GM21576 (cell line): Measurements from ENCODE around the gene ZNF860.

ENCODE experiments used
- ATAC-seq: cut with Tn5 transposase; IDR thresholded peaks from one replicate; pipeline ENCODE4 v1.9.1; 2021; ENCODE audit warnings: mild to moderate bottlenecking, moderate library complexity; ENCODE audit not compliant: unreplicated experiment

Gene ZNF860

DNA sequence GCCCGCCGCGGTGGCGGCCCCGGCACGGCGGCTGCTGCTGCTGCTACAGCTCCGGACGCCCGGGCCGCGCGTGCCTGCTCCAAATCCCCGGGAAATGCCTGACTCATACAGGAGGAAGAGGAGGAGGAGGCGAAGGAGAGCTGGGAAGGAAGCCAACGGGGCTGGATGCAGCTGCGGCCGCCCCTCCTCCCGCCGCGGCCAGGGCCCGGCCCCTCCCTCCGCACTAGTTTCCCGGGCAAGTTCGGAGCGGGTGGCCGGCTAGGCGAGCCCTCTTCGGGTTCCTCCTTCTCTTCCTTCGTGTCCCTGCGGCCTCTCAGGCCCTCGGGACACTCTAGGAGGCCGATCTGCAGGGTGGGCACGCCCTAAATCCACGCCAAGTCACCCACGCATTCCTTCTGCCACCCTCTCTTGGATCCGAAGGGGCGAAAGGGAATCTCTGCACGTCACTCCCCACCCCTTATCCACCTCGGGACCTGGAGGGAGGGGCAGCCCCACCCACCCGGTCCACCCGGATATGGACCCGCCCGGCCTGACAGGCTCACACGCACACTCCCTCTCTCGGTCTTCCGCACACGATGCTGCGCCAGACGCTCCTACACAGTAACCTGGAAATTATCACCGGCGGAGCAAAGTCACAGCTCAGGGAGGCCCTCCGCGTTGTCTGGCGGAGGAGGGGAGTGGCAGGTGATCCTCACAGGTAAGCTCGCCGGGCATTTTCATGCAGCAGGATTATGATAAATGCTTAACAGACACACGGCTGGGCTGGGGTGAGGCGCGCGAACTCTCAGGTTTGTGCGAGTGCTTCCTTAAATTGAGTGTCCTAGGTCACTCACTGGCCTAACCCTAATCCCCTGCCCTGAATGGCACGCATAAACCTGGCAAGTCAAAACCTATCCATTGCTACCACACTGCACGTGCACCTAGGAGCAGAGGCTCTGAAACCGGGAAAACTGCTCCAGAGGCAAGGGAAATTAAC, at the start of gene ZNF860, which contains the start of gene OSBPL10:
TSS of gene ZNF860 (plus strand) at position 545 of the 976 bp plus-strand sequence. CDS start 7,330 bp downstream, outside the sequence.
TSS of gene OSBPL10 (minus strand) at position 57 of the 976 bp plus-strand sequence. CDS start 83 bp downstream, outside the sequence.
- ATAC-seq: peak; percentile 20

- ATAC-seq: no peak
These were observed 48.6 kb upstream of the ZNF860 start for GRCh38 chr3:31932990-31933389.

DNA sequence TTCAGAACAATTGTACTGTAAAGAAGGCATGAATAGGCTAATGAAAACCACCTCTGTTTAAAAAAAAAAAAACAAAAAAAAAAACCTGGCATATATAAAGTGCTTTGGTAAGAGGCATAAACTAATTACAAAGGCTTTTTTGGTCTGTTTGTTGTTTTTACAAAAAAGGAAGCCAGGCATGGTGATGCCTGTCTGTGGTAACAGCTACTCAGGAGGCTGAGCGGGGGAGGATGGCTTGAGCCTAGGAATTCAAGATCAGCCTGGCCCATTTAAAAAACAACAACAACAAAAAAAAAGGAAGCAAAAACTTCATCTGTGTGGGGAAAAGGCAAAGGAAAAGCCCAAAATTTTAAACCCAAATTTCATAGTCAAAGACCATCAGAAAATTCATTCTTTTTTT, 47.5 kb upstream of the ZNF860 start:
- ATAC-seq: no peak

DNA sequence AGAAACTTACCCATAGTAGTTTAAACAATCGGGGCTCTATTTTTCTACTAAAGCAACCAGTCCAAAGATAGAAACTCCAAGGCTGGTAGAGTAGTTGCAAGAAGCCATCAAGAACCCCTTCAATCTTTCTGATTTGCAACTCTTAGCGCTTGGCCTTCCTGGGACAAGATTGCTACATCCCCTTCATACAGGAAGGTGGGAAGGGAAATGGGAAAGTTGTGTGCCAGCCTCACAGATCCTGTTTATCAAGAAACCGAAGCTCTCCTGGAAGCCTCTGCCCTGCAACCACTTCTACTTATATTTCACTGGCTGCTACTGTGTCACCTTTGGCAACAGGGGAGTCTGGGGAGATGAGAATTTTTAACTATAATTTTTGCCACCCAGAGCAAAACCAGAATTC, 46.7 kb upstream of the ZNF860 start:
- no peak for ATAC-seq

DNA sequence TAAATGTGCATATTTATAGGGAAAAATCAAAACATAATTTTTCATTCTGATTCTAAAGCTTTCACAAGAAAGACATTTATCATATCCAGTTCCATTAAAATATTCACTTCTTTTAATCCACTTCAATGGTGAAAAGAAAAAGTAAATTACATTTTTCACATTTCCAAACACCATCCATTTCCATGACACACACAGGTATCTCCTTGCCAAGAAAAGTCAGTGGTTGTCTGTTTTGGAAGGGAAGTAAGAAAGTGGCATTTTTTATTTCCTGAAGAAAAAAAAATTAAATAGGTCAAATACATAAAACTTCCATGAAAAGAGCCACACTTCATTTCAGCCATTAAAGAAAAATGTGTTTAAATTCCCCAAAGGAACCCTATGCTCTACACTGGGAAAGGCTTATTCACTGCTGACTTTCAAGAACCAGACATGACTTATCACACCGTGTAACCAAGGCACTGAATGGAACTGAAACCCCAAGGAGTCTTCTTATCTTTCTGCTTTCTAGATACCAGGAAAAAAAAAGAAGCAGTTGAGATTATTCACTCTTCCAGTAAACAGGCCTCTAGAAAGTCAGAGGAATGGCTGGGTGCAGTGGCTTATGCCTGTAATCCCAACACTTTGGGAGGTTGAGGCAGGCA, 45.0 kb upstream of the ZNF860 start:
- no peak for ATAC-seq

DNA sequence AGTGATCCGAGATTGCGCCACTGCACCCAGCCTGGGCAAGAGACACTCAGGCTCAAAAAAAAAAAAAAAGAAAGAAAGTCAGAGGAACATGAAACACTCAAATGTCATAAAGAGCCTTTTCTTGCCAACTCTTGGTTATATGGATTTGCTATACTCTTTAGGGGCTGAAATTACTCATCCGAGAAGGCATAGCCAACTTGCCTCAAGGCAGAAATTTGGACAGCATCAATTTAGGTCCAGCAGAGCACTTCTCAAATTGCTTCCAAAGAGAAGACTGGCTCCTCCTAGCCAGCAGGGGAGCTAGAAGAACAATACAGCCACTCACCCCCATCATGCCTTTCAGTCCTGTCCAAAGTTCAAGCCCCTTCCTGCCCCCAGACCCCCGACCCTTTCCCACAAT, 44.3 kb upstream of the ZNF860 start:
- ATAC-seq: no peak

GRCh38 chr3:31942446-31942845, 39.1 kb upstream of the ZNF860 start:
- no peak for ATAC-seq

DNA sequence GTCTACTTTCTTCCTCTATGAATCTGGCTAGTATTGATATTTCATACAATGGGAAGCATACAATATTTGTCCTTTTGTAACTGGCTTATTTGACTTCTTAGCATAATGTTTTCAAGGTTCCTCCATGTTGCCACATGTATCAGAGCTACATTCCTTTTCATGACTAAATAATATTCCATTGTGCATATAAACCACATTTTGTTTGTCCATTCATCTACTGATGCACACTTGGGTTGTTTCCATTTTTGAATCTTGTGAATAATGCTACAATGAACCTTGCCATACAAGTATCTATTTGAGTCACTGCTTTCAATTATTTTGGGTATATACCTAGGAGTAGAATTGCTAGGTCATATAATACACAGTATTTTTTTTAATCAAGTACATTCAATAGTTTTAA, 38.5 kb upstream of the ZNF860 start:
- no peak for ATAC-seq

- no peak for ATAC-seq
These were observed 35.9 kb upstream of the ZNF860 start for GRCh38 chr3:31945738-31946052.

GRCh38 chr3:31946484-31947081, 35.0 kb upstream of the ZNF860 start:
- ATAC-seq: peak; percentile 54

DNA sequence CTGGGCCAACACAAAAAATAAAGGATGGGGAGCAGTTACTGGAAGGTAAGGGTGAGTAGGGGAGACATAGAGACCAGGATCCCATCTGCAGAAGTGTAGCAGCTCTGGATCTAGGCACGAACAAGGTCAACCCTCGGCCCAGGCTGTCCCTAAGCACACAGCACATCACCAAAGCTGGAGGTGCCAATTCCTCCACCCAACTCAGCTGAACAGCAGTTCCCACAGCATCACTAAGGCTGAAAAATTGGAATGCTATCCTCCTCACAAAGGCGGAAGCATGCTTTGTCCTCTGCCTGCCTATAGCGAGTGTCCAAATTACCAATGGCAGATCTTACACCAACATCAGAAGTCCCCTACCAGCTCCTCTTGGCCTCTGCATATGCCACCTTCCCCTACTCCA, 34.4 kb upstream of the ZNF860 start:
- peak; percentile 13 for ATAC-seq

GRCh38 chr3:31947671-31948091, 33.9 kb upstream of the ZNF860 start:
- ATAC-seq: no peak

DNA sequence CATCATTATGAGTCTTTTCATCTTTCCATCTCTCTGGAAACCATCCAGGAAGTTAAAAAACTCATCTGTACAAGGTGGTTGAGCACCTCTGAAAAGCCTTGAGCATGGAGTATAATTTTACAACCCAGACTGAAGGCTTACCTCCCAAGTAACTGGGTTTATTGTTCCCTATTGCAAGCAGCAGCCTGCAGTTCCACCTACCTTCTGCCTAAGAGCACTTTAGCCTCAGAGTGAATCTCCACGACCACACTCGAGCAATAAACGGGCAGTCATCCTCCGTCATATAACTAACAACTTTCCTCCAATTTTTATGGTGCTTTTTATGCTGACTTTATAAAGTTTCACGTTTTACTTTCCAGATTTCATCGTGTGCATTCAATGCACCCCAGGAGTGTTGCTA, 33.3 kb upstream of the ZNF860 start:
- no peak for ATAC-seq

- ATAC-seq: peak; percentile 95
These were observed 29.3 kb upstream of the ZNF860 start for GRCh38 chr3:31952205-31952604.

GRCh38 chr3:31953091-31953490, 28.5 kb upstream of the ZNF860 start:
- no peak for ATAC-seq

- no peak for ATAC-seq
These were observed 27.9 kb upstream of the ZNF860 start for GRCh38 chr3:31953636-31954035.

DNA sequence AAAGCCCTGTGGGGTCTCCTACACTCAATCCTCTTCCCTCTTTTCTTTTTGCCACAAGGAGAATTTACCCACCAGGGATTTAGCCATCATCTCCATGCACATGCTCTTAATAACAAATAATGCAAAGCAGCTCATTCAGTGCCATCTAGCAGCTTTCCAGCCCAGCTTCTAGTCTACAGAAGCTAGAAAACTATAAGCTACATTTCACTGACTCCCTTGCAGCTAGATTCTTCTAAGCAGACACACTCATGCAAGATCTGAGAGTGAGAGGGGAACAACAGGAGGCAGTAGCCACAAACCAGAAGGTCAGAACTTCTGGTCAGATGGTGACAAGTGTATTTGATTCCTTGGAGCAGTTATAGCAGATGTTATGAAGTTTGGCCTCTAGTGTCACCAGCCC, 26.0 kb upstream of the ZNF860 start:
- no peak for ATAC-seq

DNA sequence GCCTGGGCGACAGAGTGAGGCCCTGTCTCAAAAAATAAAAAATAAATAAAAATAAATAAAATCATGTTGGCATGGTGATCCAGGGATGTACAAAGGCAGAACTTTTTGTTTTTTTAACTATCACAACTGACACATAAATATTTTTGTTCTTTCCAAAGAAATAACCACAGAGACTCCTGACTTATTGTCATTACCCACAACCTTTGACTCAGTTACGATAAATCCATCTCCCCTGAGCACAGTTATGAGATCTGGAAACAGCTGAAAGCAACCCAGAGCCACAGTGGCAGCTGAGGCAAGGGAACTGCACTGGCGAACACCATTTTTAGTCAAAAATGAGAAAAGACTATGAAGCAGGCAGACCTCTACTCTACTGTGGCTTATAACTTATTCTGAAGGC, 24.4 kb upstream of the ZNF860 start:
- no peak for ATAC-seq

- no peak for ATAC-seq
These were observed 22.8 kb upstream of the ZNF860 start for GRCh38 chr3:31958701-31959152.

DNA sequence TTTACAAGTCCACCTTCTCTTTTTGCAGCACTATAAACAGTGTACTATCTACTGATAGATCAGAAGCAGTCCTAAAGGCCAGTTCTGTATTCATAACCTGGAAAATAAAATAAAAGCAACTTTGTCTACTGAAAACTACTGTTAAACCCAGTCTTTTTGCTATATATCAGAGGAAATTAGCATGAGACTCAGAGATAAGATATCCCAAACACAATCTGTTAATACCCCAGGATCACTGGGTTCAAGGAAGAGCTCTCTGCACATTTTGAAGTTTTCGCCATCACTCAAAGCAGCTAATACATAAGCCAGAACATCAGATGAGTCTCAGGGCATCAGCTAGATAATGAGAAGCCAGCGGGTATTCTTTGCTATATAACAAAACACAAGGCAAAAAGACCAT, 22.3 kb upstream of the ZNF860 start:
- no peak for ATAC-seq

GRCh38 chr3:31959951-31960792, 21.4 kb upstream of the ZNF860 start:
- no peak for ATAC-seq
